ENCODE data around the gene JOSD1. TPM values are rescaled to one million over a fixed set of nuclear protein-coding genes. Genes with fewer than 3 reads are reported as not detected.

Gene JOSD1
- total and polyA plus RNA-seq, 9 of the 15 experiments (the other 6 are each of a cell fraction or from before 2014, with no cell fraction given), result 8.9 to 39.1 (median 30.4) TPM

DNA sequence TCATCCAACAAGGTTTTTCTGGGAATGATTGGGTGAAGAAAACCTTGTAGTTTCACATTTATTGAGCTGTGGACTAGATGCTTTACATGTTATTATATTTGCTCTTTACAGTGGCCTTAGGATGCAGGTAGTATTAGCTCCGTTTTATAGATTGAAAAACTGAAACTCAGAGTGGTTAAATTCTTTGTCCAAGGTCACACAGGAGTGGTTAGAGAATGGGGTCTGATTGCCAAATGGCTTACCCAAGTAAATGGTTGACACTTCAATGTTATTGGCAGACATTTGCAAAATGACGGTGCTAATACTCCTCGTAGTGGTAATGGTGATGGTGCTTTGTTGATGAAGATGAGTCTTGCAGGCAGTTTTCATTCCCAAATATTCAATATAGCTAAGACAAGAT lies 7.2 kb upstream of the JOSD1 start (continued):
- no peak for TF ChIP-seq ZBTB40 (IDR thresholded peaks at IDR 0.05)
- TF ChIP-seq ZBTB40 (CRISPR knock-in tag; IDR thresholded peaks at IDR 0.05), result no peak
- TF ChIP-seq, protein P1, sequence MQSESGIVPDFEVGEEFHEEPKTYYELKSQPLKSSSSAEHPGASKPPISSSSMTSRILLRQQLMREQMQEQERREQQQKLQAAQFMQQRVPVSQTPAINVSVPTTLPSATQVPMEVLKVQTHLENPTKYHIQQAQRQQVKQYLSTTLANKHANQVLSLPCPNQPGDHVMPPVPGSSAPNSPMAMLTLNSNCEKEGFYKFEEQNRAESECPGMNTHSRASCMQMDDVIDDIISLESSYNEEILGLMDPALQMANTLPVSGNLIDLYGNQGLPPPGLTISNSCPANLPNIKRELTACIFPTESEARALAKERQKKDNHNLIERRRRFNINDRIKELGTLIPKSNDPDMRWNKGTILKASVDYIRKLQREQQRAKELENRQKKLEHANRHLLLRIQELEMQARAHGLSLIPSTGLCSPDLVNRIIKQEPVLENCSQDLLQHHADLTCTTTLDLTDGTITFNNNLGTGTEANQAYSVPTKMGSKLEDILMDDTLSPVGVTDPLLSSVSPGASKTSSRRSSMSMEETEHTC (IDR thresholded peaks at IDR 0.05), result no peak
- no peak for TF ChIP-seq ZNF766 (CRISPR knock-in tag; conservative IDR thresholded peaks at IDR 0.05)
- TF ChIP-seq SAP30 (IDR thresholded peaks at IDR 0.05; ENCODE audit: borderline replicate concordance, insufficient read depth, low read depth, low read length, poor library complexity, severe bottlenecking), result no peak
- TF ChIP-seq, protein P2, sequence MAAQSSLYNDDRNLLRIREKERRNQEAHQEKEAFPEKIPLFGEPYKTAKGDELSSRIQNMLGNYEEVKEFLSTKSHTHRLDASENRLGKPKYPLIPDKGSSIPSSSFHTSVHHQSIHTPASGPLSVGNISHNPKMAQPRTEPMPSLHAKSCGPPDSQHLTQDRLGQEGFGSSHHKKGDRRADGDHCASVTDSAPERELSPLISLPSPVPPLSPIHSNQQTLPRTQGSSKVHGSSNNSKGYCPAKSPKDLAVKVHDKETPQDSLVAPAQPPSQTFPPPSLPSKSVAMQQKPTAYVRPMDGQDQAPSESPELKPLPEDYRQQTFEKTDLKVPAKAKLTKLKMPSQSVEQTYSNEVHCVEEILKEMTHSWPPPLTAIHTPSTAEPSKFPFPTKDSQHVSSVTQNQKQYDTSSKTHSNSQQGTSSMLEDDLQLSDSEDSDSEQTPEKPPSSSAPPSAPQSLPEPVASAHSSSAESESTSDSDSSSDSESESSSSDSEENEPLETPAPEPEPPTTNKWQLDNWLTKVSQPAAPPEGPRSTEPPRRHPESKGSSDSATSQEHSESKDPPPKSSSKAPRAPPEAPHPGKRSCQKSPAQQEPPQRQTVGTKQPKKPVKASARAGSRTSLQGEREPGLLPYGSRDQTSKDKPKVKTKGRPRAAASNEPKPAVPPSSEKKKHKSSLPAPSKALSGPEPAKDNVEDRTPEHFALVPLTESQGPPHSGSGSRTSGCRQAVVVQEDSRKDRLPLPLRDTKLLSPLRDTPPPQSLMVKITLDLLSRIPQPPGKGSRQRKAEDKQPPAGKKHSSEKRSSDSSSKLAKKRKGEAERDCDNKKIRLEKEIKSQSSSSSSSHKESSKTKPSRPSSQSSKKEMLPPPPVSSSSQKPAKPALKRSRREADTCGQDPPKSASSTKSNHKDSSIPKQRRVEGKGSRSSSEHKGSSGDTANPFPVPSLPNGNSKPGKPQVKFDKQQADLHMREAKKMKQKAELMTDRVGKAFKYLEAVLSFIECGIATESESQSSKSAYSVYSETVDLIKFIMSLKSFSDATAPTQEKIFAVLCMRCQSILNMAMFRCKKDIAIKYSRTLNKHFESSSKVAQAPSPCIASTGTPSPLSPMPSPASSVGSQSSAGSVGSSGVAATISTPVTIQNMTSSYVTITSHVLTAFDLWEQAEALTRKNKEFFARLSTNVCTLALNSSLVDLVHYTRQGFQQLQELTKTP (IDR thresholded peaks at IDR 0.05; ENCODE audit: low read depth in 1 of 2, partially characterized antibody in 2 of 2), result no peak
- TF ChIP-seq ZNF316 (IDR thresholded peaks at IDR 0.05), result no peak
- TF ChIP-seq HBP1 (CRISPR knock-in tag; IDR thresholded peaks at IDR 0.05), result no peak
- no peak for TF ChIP-seq HES1 (IDR thresholded peaks at IDR 0.05; ENCODE audit: low read depth)
- no peak for TF ChIP-seq HNRNPH1 (optimal IDR thresholded peaks at IDR 0.05; ENCODE audit: low read depth, low read length)
- no peak for TF ChIP-seq ZBED1 (IDR thresholded peaks at IDR 0.05)

Data from K562 (cell line).